Activated CD8-positive, alpha-beta memory T cell treated with anti-CD3 and anti-CD28 coated beads, Interleukin-2, amount 50 U/mL, for 4 hours (primary cell): Measurements from ENCODE around the gene FCGR3B.
"Not testable (repeated sequence)": the region's sequence is repeated elsewhere in the genome, so short reads cannot be mapped to it uniquely, and the experiment has no call there.

Source experiments
- DNase-seq: peaks from one replicate; pipeline ENCODE4 v3.0.0-alpha.2; 2020

FCGR3B gene

DNA sequence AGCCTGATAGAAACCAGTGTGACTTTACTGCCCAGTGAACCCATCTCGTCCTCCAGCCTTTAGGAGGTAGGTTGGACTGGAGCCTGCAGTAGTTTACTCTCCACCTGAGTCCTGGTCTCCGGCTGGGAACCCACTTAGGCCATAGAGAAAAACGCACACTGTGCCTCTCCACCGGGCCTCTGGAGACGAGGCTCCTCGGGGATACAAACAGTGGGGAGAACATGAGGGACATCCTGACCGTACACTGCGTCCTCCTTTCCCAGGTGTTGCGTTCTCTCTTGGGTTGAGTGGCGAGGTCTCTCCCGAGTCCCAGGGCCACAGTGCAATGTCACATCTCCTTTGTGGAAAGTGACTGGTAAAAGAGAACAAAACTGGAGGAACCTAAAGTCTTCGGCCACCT is 26.0 kb downstream of the FCGR3B start:
- not testable (repeated sequence) for DNase-seq

DNA sequence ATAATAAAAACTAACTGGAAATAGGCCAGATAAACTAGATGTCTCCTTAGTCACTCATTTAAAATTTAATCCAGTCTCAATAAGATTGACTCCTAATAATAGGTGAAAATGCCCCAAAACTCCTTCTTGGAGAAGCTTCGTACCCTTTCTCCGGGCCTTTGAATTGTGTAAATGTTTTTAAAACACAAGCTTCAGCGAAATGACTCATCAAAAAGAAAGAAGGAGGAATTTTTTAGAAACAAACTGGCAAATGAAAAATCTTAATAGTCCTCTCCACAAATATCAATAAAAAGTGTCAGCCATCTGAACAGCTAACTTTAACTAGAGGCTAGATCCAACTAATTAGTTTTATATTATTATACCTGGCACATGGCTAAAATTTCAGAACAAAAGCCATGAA is 33.9 kb downstream of the FCGR3B start:
- DNase-seq = not testable (repeated sequence)

DNA sequence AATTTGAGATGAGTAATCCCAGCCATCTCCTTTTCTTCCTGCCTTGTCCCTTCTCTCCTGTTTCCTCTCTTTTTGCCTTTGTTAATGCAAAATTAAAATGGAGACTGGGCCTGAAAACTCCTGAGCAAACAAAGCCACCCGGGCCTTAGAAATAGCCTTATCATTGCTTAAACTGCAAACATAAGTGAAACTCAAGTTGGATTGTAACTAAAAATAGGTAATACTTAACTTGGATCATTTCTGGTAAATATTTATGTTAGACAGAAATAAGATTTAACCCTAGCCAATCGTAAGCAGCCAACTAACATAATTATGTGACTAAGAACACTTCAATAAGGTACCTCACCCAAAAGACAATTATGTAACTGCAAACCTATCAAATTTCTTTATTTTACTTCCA is 35.4 kb downstream of the FCGR3B start:
- not testable (repeated sequence) for DNase-seq

DNA sequence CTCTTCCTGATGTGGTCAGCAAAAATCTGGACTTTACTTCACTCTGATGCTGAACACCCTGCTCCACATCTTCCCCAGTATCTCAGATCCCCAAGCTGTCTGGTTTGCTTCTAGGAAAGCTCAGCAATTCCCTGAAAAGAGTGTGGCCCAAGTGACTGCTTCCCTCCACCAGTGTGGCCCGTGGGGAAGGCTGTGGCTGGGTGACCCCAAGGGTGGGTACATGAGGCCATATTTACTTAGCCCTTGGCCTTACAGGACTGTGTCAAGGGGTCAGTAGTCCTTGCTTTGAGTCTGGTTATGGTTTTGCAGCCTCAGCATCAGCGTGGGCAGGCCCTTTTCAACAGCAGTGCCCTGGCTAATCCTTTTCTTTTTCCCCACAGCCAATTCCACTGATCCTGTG is 35.8 kb downstream of the FCGR3B start:
- not testable (repeated sequence) for DNase-seq

DNA sequence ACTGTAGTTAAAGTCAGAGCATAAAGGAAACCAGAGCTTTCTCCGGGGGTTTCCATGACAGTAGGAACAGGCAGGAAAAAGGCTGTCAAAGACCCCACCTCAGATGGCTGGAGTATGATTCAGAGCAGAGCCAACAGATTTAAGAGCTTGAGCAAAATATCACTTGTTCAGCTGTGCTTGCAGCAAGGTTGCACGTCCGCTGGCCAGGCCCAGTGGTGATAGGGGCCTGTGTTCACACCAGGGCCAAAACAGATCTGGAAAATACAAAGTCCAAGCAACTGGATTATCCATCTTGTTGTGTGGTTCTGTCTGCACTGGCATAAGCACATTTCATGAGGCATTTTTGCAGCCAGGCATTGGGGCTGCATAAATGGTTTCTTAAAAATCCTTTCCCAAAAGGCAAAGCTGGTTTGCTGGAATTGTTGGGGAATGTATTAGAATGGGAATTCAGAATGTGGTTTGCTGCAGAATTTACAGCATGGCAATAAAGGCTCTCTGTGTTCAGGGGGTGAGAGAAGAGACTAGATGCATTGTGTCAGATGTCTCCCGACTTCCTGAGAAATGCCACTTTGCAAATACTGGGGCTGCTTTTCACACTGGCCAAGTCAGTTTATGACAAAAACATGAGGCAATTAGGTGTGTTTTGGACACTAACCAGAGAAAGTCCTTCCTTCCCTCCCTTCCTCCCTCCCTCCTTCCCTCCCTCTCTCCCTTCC is 36.5 kb downstream of the FCGR3B start:
- DNase-seq = not testable (repeated sequence)

GRCh38 chr1:161593092-161593755 is 37.8 kb downstream of the FCGR3B start:
- DNase-seq = not testable (repeated sequence)

- not testable (repeated sequence) for DNase-seq
These were observed 38.4 kb downstream of the FCGR3B start for GRCh38 chr1:161592586-161592985.

DNA sequence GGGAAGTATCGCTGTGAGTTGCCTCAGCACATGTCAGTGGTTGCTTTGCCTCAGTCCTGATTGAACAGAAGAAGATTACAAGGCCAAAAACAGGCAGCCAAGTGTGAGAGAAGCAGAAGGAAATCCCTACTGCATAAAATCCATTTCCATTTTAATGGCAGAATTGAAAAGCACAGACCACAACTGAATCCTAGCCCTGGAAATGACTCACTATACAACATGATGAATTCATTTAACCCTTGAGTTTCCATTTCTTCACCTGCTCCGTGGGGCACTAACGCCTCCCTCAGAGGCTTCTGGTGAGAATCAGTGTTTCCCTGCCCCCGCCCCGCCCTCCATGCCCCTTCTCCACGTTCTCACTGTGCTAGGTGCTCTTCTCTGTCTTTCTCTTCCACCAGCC is 41.1 kb downstream of the FCGR3B start:
- not testable (repeated sequence) for DNase-seq

GRCh38 chr1:161589365-161589764 is 41.6 kb downstream of the FCGR3B start:
- not testable (repeated sequence) for DNase-seq

- DNase-seq = not testable (repeated sequence)
These were observed 42.4 kb downstream of the FCGR3B start for GRCh38 chr1:161588596-161588995.

DNA sequence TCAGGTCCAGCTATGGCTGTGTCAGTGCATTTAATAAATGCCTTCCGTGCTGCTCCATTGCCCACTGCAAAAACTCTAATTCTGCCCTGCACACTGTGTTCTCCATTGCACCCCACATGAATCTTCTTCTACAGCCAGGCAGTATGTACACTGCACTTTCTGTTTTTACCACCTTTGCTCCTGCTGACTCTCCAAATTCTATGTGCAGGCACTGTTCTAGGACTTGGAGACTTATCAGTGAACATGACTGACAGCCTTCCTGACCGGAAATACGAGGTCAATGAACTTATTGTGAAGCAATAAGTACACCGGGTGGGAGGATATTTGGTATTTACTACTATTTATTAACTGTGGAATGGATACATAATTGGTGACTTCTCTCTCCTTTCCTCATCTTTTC is 48.1 kb downstream of the FCGR3B start:
- not testable (repeated sequence) for DNase-seq

DNA sequence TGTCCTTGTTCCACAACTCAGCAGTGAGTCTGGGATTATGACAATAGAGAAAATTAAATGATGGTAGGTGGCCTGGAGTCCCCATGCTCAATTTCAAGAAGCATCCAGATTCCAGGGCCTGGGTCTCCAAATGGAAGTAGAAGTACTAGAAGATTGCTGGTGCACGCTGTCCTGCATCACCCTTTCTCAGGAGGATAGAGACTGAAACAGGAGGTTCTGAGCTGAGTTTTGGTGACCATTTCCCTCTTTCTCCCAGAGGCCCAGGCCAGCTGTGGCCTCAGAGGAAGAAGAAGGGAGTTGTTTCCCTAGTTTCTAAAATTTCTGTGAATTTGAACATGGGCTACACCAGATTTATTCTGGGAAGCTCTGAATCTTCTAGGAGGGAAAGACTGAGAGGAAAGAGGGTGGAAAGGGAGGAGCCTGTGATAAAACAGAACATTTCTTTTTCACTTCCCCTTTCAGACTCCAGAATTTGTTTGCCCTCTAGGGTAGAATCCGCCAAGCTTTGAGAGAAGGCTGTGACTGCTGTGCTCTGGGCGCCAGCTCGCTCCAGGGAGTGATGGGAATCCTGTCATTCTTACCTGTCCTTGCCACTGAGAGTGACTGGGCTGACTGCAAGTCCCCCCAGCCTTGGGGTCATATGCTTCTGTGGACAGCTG is 50.0 kb downstream of the FCGR3B start:
- not testable (repeated sequence) for DNase-seq

DNA sequence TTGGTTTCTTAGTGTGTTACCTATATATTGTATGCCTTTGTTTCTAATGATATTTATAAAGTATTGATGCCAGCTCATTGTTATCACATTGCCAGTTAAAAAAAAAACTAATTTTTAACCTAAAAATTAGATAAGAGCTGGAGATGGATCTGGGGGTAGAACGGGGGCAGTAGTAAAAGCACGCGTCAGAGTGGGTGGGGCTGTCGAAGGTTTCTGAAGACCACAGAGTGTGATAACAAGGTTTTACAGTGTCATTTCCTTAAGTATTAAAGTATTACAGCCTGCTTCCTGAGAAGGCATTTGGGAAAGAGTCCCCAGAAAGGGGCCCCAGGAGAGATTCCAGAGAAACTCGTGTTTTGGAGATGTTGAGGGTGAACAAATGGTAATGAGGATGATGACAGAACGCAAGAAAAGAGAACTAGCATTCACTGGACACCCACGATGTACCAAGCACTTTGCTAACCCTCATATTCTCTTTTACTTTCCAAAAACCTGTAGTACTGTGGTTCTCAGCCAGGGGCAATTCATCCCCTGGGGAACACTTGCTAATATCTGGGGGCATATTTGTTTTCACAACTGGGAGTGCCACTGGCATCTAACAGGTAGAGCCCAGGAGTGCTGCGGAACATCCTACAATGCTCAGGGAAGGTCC is 51.0 kb downstream of the FCGR3B start:
- not testable (repeated sequence) for DNase-seq

GRCh38 chr1:161576676-161577075 is 54.3 kb downstream of the FCGR3B start:
- not testable (repeated sequence) for DNase-seq
